PFSK-1 (cell line): ENCODE results near the gene CNGB1.

Source experiments
- POLR2AphosphoS5 ChIP-seq: IDR thresholded peaks from 2 replicates; pipeline ENCODE4 v1.6.1; 2012; ENCODE audit warnings: low read depth, mild to moderate bottlenecking, control low read depth, low read length, moderate library complexity
- SIN3A ChIP-seq: IDR thresholded peaks from 2 replicates; pipeline ENCODE4 v1.6.1; 2012; ENCODE audit warnings: mild to moderate bottlenecking, low read length, moderate library complexity, borderline replicate concordance; ENCODE audit not compliant: insufficient read depth
- TAF1 ChIP-seq: IDR thresholded peaks from 2 replicates; pipeline ENCODE4 v1.6.1; 2012; ENCODE audit warnings: low read length, control low read depth, borderline replicate concordance; ENCODE audit not compliant: insufficient read depth
- TF ChIP-seq, protein P1 (sequence below), 2 experiments: IDR thresholded peaks; 2 replicates each; pipeline versions ENCODE4 v1.6.1 to v1.8.0; 2011 to 2012; ENCODE audit warnings: low read depth in 2 of 2, low read length in 2 of 2, control low read depth in 1 of 2, inconsistent platforms in 1 of 2, mild to moderate bottlenecking in 1 of 2, moderate library complexity in 1 of 2; ENCODE audit not compliant: insufficient read depth in 1 of 2

DNA sequence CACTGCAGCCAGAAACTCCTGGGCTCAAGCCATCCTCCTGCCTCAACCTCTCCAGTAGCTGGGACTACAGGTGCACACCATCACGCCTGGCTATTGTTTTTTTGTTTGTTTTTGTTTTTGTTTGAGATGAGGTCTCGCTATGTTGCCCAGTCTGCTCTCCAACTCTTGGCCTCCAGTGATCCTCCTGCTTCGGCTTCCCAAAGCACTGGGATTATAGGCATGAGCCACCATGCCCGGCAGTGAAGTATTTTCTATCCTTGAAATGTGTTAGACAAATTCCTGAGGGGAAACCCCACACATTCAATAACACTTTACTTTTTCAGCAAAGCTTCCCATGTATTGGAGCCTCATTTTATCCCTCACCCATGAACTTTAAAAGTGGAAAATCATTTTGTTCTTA, 87.4 kb downstream of the CNGB1 start:
- TF ChIP-seq, protein P1, sequence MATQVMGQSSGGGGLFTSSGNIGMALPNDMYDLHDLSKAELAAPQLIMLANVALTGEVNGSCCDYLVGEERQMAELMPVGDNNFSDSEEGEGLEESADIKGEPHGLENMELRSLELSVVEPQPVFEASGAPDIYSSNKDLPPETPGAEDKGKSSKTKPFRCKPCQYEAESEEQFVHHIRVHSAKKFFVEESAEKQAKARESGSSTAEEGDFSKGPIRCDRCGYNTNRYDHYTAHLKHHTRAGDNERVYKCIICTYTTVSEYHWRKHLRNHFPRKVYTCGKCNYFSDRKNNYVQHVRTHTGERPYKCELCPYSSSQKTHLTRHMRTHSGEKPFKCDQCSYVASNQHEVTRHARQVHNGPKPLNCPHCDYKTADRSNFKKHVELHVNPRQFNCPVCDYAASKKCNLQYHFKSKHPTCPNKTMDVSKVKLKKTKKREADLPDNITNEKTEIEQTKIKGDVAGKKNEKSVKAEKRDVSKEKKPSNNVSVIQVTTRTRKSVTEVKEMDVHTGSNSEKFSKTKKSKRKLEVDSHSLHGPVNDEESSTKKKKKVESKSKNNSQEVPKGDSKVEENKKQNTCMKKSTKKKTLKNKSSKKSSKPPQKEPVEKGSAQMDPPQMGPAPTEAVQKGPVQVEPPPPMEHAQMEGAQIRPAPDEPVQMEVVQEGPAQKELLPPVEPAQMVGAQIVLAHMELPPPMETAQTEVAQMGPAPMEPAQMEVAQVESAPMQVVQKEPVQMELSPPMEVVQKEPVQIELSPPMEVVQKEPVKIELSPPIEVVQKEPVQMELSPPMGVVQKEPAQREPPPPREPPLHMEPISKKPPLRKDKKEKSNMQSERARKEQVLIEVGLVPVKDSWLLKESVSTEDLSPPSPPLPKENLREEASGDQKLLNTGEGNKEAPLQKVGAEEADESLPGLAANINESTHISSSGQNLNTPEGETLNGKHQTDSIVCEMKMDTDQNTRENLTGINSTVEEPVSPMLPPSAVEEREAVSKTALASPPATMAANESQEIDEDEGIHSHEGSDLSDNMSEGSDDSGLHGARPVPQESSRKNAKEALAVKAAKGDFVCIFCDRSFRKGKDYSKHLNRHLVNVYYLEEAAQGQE (IDR thresholded peaks at IDR 0.05; ENCODE audit: insufficient read depth in 1 of 2, low read depth in 2 of 2, low read length in 2 of 2) = no peak
- TF ChIP-seq POLR2AphosphoS5 (no peak), SIN3A (no peak), TAF1 (no peak)
